ENCODE data around the gene LAP3. TPM values are rescaled to one million over a fixed set of nuclear protein-coding genes. Genes with fewer than 3 reads are reported as not detected.
"Not testable (repeated sequence)": the region's sequence is repeated elsewhere in the genome, so short reads cannot be mapped to it uniquely, and the experiment has no call there.

LAP3 gene
- total and polyA plus RNA-seq, 8 donors, result 10.4 to 30.0 (median 17.8) TPM

GRCh38 chr4:17535242-17535641 is 41.8 kb upstream of the LAP3 start:
- ATAC-seq (peak in 3 of 4 donors; percentile 63 to 71 (median 65)), FAIRE-seq (no peak), DNase-seq (no peak)
- no peak overlapping the region for H3K27ac ChIP-seq
- no peaks in the 10 kb centered on the region for H3K27me3 ChIP-seq
- no peak for TF ChIP-seq CTCF (IDR thresholded peaks at IDR 0.05)
- no peaks in the 10 kb centered on the region for H3K4me1 ChIP-seq
- no peaks in the 10 kb centered on the region for H3K9me3 ChIP-seq
- intact Hi-C loops (cut with DNase I), result no loop called here
- H3K36me3 ChIP-seq, result no peaks in the 10 kb centered on the region
- H3K4me3 ChIP-seq, result peak overlapping the region in 1 of 4 donors; percentile 6
- WGBS, 2 donors, result 46 to 49% methylated on average over 4 of the region's 4 CpGs

- no peak for TF ChIP-seq CTCF (IDR thresholded peaks at IDR 0.05)
- Histone ChIP-seq H3K27me3 (no peaks in the 10 kb centered on the region), H3K4me3 (no peak overlapping the region), H3K4me1 (no peaks in the 10 kb centered on the region), H3K27ac (no peak overlapping the region), H3K9me3 (no peaks in the 10 kb centered on the region), H3K36me3 (no peaks in the 10 kb centered on the region)
- intact Hi-C loops (cut with DNase I), result no loop called here
- 78 to 79% methylated on average over 3 of the region's 3 CpGs for WGBS, 2 donors
- FAIRE-seq (no peak), DNase-seq (no peak), ATAC-seq (peak in 3 of 4 donors; percentile 47 to 88 (median 78))
Measured at GRCh38 chr4:17535906-17536305, 41.1 kb upstream of the LAP3 start.

- H3K9me3 ChIP-seq; H3K36me3 ChIP-seq; H3K4me3 ChIP-seq; H3K27me3 ChIP-seq; ATAC-seq; FAIRE-seq; intact Hi-C loops (cut with DNase I); DNase-seq; H3K4me1 ChIP-seq; H3K27ac ChIP-seq: not testable (repeated sequence)
- WGBS, 2 donors, result 78 to 87% methylated on average over 6 of the region's 6 CpGs
Measured at GRCh38 chr4:17537060-17537459, 39.9 kb upstream of the LAP3 start.

DNA sequence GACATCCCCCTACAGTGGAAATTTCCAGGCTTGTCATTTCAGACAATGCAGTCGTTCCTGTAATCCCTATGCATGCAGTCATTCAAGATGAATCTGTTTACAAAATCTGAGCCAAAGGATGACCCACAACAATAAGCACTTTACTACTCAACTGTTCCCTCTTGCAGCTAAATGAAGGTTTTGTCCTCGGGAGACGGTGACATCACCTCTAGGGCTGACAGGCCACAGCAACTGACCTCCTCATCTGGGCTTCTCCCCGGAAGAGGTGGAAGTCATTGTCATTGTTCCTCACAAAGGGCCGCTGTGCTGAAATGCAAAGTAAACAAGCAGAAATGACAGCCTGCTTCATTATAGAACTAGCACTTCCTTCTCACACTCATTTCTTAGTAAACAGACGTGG is 32.8 kb upstream of the LAP3 start:
- ATAC-seq (peak in 3 of 4 donors; percentile 46 to 65 (median 58)), FAIRE-seq (no peak), DNase-seq (no peak)
- Histone ChIP-seq H3K4me3 (no peak overlapping the region), H3K27me3 (no peaks in the 10 kb centered on the region), H3K27ac (peak overlapping the region in 1 of 4 donors; percentile 51), H3K36me3 (no peaks in the 10 kb centered on the region), H3K9me3 (no peaks in the 10 kb centered on the region), H3K4me1 (no peaks in the 10 kb centered on the region)
- 14 to 16% methylated on average over 6 of the region's 6 CpGs for WGBS, 2 donors
- TF ChIP-seq CTCF (IDR thresholded peaks at IDR 0.05), result no peak
- intact Hi-C loops (cut with DNase I), result no loop called here

GRCh38 chr4:17544831-17545234 is 32.2 kb upstream of the LAP3 start:
- no peak for TF ChIP-seq CTCF (IDR thresholded peaks at IDR 0.05)
- Histone ChIP-seq H3K9me3 (no peaks in the 10 kb centered on the region), H3K4me1 (no peaks in the 10 kb centered on the region), H3K36me3 (no peaks in the 10 kb centered on the region), H3K27me3 (no peaks in the 10 kb centered on the region), H3K4me3 (no peak overlapping the region), H3K27ac (peak overlapping the region in 1 of 4 donors; percentile 51)
- intact Hi-C loops (cut with DNase I), result loop anchor here in 2 of 3 donors (5.0 kb wide), 2 partner anchors 92 to 97 kb away; no protein-coding TSS in a partner anchor
- ATAC-seq, result peak in 1 of 4 donors; percentile 22
- FAIRE-seq, result no peak
- no peak for DNase-seq
- 45 to 57% methylated on average over 3 of the region's 3 CpGs for whole genome bisulfite sequencing, 2 donors
